ENCODE results near the gene ZSCAN32. TPM values are rescaled to one million over a fixed set of nuclear protein-coding genes. Genes with fewer than 3 reads are reported as not detected.

The ZSCAN32 gene
- total RNA-seq, 4 donors from 2014 or later, result 8.2 to 16.4 (median 11.7) TPM

- DNase-seq (ENCODE audit: low spot score in 2 of 2), result peak; percentile 58 to 84
- H3K4me3 ChIP-seq (ENCODE audit: low read depth, poor library complexity, severe bottlenecking), result peak overlapping the region; percentile 26
- intact Hi-C loops (cut with DNase I; ENCODE audit: low total_unique reads), result no loop called here
- 26 to 31% methylated on average over 34 to 42 of the region's 42 CpGs for WGBS, 2 donors
- TF ChIP-seq POLR2A (IDR thresholded peaks at IDR 0.05) (no peak), CTCF (IDR thresholded peaks at IDR 0.05) (no peak)
Observed at GRCh38 chr16:3364774-3365427, 35.9 kb downstream of the ZSCAN32 start.

GRCh38 chr16:3363793-3364192 is 37.0 kb downstream of the ZSCAN32 start:
- DNase-seq (ENCODE audit: low spot score in 2 of 2), result no peak
- intact Hi-C loops (cut with DNase I; ENCODE audit: low total_unique reads), result no loop called here
- no peak overlapping the region for H3K4me3 ChIP-seq (ENCODE audit: low read depth, poor library complexity, severe bottlenecking)
- TF ChIP-seq CTCF (IDR thresholded peaks at IDR 0.05), result no peak
- TF ChIP-seq POLR2A (IDR thresholded peaks at IDR 0.05), result no peak
- 89 to 93% methylated on average over 7 of the region's 7 CpGs for WGBS, 2 donors

GRCh38 chr16:3362931-3363330 is 37.9 kb downstream of the ZSCAN32 start:
- no peak for DNase-seq (ENCODE audit: low spot score in 2 of 2)
- no peak overlapping the region for H3K4me3 ChIP-seq (ENCODE audit: low read depth, poor library complexity, severe bottlenecking)
- intact Hi-C loops (cut with DNase I; ENCODE audit: low total_unique reads), result no loop called here
- TF ChIP-seq POLR2A (IDR thresholded peaks at IDR 0.05), result no peak
- TF ChIP-seq CTCF (IDR thresholded peaks at IDR 0.05), result no peak

- intact Hi-C loops (cut with DNase I; ENCODE audit: low total_unique reads), result no loop called here
- no peak for DNase-seq (ENCODE audit: low spot score in 2 of 2)
- 0% methylated on average over 1 of the region's 1 CpG for WGBS, 2 donors
- no peak overlapping the region for H3K4me3 ChIP-seq (ENCODE audit: low read depth, poor library complexity, severe bottlenecking)
- TF ChIP-seq POLR2A (IDR thresholded peaks at IDR 0.05) (no peak), CTCF (IDR thresholded peaks at IDR 0.05) (no peak)
Observed at GRCh38 chr16:3358871-3359270, 41.9 kb downstream of the ZSCAN32 start.

- TF ChIP-seq CTCF (IDR thresholded peaks at IDR 0.05) (no peak), POLR2A (IDR thresholded peaks at IDR 0.05) (no peak)
- 81 to 85% methylated on average over 10 of the region's 10 CpGs for WGBS, 2 donors
- intact Hi-C loops (cut with DNase I; ENCODE audit: low total_unique reads), result no loop called here
- no peak overlapping the region for H3K4me3 ChIP-seq (ENCODE audit: low read depth, poor library complexity, severe bottlenecking)
- peak in 1 of 2 donors; percentile 21 for DNase-seq (ENCODE audit: low spot score in 2 of 2)
Observed at GRCh38 chr16:3356118-3356517, 44.7 kb downstream of the ZSCAN32 start.

- intact Hi-C loops (cut with DNase I; ENCODE audit: low total_unique reads), result no loop called here
- no peak for TF ChIP-seq CTCF (IDR thresholded peaks at IDR 0.05)
- no peak for TF ChIP-seq POLR2A (IDR thresholded peaks at IDR 0.05)
- 73 to 77% methylated on average over 3 of the region's 3 CpGs for WGBS, 2 donors
- DNase-seq (ENCODE audit: low spot score in 2 of 2), result no peak
- no peak within 1 kb of the TSS for H3K4me3 ChIP-seq (ENCODE audit: low read depth, poor library complexity, severe bottlenecking)
Observed at GRCh38 chr16:3355589-3355988, 45.2 kb downstream of the ZSCAN32 start, which contains the start of gene OR2C1. TSS of gene OR2C1 (plus strand) at chr16:3355889. CDS start at chr16:3355941, 52 bp downstream.

Data from lower leg skin (tissue), 4 donors.